ENCODE results near the gene PRMT7. TPM values are rescaled to one million over a fixed set of nuclear protein-coding genes. Genes with fewer than 3 reads are reported as not detected.

The PRMT7 gene
- total RNA-seq, 1 donor from 2014 or later: 30.0 TPM

DNA sequence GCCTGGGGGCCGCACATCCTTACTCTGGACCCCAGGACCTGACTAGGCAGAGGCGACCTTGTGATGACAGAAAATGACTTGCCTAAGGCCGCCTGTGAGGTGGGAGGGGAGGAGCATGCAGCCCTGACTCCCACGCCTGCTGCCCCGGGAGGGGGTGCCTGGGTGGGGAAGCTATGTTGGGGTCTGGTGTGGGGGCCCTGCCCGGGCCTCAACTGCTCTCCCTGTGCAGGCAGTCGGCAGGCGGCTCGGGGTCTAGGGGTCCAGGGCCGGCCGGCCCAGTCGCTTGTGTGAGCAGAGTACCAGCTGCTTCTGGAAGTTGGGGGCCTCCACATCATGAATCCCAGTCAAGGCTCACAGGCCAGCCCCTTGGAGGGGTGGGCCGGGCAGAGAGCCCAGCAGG is 48.1 kb downstream of the PRMT7 start:
- no peaks in the 10 kb centered on the region for H3K27me3 ChIP-seq
- no peak for TF ChIP-seq CTCF (IDR thresholded peaks at IDR 0.05)
- peaks cover 39% of the 10 kb centered on the region for H3K36me3 ChIP-seq
- no peak for DNase-seq
- intact Hi-C loops (cut with DNase I): no loop called here
- no peak overlapping the region for H3K27ac ChIP-seq
- H3K4me3 ChIP-seq: no peak overlapping the region
- no peaks in the 10 kb centered on the region for H3K9me3 ChIP-seq
- ATAC-seq: no peak
- peaks cover 16% of the 10 kb centered on the region for H3K4me1 ChIP-seq

DNA sequence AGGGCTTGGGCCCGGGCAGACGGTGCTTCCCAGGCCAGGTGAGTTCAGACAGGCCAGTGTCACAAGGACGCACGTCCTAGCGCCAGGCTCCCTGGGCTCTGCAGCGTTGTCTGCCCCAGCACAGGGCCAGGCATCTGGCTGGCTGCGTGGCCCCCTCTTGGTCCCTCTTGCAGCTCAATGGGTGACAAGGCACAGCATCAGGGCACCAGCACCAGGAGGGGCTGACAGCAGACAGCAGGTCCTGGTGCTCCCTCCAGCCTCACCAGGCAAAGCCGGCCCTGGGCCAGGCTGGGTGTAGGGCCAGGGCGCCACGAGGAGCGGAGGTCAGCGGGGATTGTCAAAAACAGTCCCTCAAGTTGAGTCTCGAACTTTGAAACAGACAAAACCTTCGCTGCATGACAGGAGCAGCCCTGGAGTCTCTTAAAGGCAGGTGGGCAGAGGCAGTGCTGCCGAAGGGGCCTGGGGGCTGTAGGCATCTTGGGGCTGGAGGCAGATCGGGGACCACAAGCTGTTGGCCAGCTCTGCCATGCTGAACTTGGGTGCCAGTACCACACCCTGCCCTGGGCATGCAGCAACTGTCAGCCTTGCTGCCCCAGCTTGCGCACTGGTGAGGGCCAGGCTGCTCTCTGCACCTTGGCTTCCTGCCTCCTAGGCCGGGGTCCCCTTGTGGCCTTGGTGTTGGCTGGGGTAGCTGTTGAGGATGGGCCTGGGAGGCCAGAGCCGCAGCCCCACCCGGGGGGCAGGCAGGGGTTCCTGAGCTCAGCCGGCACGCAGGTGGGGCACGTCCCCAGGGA is 48.8 kb downstream of the PRMT7 start:
- peaks cover 33% of the 10 kb centered on the region for H3K36me3 ChIP-seq
- H3K9me3 ChIP-seq: no peaks in the 10 kb centered on the region
- no peak for ATAC-seq
- no peak for TF ChIP-seq CTCF (IDR thresholded peaks at IDR 0.05)
- no peak overlapping the region for H3K4me3 ChIP-seq
- no peak for DNase-seq
- no peaks in the 10 kb centered on the region for H3K27me3 ChIP-seq
- intact Hi-C loops (cut with DNase I): no loop called here
- H3K4me1 ChIP-seq: peaks cover 16% of the 10 kb centered on the region
- H3K27ac ChIP-seq: no peak overlapping the region

DNA sequence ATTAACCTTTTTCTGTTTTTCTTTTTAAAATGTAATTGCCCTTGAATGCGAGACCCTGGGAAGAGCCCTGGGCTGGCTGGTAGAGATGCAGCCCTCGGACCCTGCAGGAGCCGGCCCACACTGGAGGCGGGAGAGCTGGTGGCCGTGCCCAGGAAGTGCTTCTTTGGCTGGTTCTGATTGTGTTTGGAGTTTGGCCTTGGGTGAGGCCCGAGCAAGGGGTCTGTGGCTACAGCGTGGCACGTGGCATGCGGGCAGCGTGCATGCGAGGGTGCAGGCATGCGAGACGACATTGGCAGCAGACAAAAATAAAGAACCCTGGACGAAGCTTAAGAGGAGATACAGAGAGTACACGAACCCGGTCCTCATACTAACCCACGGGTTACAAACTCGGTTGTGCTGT is 49.7 kb downstream of the PRMT7 start:
- Histone ChIP-seq H3K4me1 (peaks cover 15% of the 10 kb centered on the region), H3K27ac (no peak overlapping the region), H3K4me3 (no peak overlapping the region), H3K36me3 (peaks cover 27% of the 10 kb centered on the region), H3K9me3 (no peaks in the 10 kb centered on the region), H3K27me3 (no peaks in the 10 kb centered on the region)
- intact Hi-C loops (cut with DNase I): no loop called here
- ATAC-seq (no peak), DNase-seq (no peak)
- TF ChIP-seq CTCF (IDR thresholded peaks at IDR 0.05): no peak

DNA sequence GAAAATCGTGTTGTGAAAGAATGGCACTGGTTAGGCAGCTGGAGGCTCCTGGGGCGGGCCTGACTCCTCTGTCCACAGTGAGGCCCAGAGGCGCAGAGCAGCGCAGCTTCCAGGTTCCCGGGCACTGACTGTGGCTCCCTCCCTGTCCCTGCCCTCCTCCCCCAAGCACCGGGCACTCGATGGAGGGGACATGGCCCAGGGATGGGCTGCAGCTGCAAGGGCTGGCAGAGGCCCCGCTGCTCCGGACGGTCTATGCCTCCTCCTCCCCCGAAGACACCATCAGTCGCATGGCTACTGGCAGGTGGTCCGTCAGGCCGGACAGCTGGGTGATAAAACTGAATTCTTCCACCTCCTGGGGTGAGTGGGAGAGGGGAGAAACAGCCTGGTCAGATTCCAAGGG is 50.1 kb downstream of the PRMT7 start:
- DNase-seq: no peak
- ATAC-seq: no peak
- no peak for TF ChIP-seq CTCF (IDR thresholded peaks at IDR 0.05)
- peaks cover 11% of the 10 kb centered on the region for H3K4me1 ChIP-seq
- H3K27me3 ChIP-seq: no peaks in the 10 kb centered on the region
- H3K36me3 ChIP-seq: peaks cover 23% of the 10 kb centered on the region
- intact Hi-C loops (cut with DNase I): no loop called here
- no peak overlapping the region for H3K27ac ChIP-seq
- no peak overlapping the region for H3K4me3 ChIP-seq
- no peaks in the 10 kb centered on the region for H3K9me3 ChIP-seq

GRCh38 chr16:68361485-68361884 is 50.7 kb downstream of the PRMT7 start:
- peaks cover 8% of the 10 kb centered on the region for H3K4me1 ChIP-seq
- DNase-seq (no peak), ATAC-seq (no peak)
- no peak for TF ChIP-seq CTCF (IDR thresholded peaks at IDR 0.05)
- no peaks in the 10 kb centered on the region for H3K9me3 ChIP-seq
- H3K27me3 ChIP-seq: no peaks in the 10 kb centered on the region
- intact Hi-C loops (cut with DNase I): no loop called here
- H3K27ac ChIP-seq: no peak overlapping the region
- no peak overlapping the region for H3K4me3 ChIP-seq
- peaks cover 17% of the 10 kb centered on the region for H3K36me3 ChIP-seq

Data from upper lobe of right lung (tissue), 1 donor.